CD8-positive, alpha-beta memory T cell (primary cell): ENCODE measurements around the gene PPP2R5C. TPM values are rescaled to one million over a fixed set of nuclear protein-coding genes. Genes with fewer than 3 reads are reported as not detected.

ENCODE experiments used
- CTCF ChIA-PET: fragments of 350-600 bp; sonication (Branson Sonifier 250); formaldehyde crosslinking; loops from one replicate; lab custom pipeline; 2021; ENCODE audit warnings: antibody characterized with exemption; lab: Charles Lee
- POLR2A ChIA-PET: fragments of 350-600 bp; sonication (Branson Sonifier 250); formaldehyde crosslinking; loops from one replicate; lab custom pipeline; 2021; ENCODE audit warnings: antibody characterized with exemption; lab: Charles Lee
- DNase-seq, 5 donors: peaks; one replicate each; pipeline versions ENCODE4 v3.0.0 to v3.0.0-alpha.2; 2020 to 2022; ENCODE audit warnings: mixed read lengths in 1 of 5
- H3K27ac ChIP-seq: one replicate; pipeline ENCODE4 v1.7.0; 2013; ENCODE audit warnings: low read depth, mild to moderate bottlenecking, low read length, moderate library complexity
- H3K27me3 ChIP-seq: 2 replicates; pipeline ENCODE4 v1.7.0; 2013; ENCODE audit warnings: low read length, mild to moderate bottlenecking; ENCODE audit not compliant: insufficient read depth, poor library complexity, severe bottlenecking
- H3K36me3 ChIP-seq: 2 replicates; pipeline ENCODE4 v1.7.0; 2013; ENCODE audit warnings: mild to moderate bottlenecking, low read length, moderate library complexity; ENCODE audit not compliant: insufficient read depth
- H3K4me1 ChIP-seq: 2 replicates; pipeline ENCODE4 v1.7.0; 2013; ENCODE audit warnings: mild to moderate bottlenecking, low read length, moderate library complexity; ENCODE audit not compliant: insufficient read depth
- H3K4me3 ChIP-seq: 2 replicates; pipeline ENCODE4 v1.7.0; 2013; ENCODE audit warnings: mild to moderate bottlenecking, low read length
- H3K9me3 ChIP-seq: 2 replicates; pipeline ENCODE4 v1.7.0; 2013; ENCODE audit warnings: mild to moderate bottlenecking, low read length
- H3K27ac Mint-ChIP-seq, 8 donors: one replicate each; pipeline ENCODE4 v1.8.0; 2020 to 2021; ENCODE audit warnings: mixed read lengths in 8 of 8, mild to moderate bottlenecking in 6 of 8, inconsistent platforms in 3 of 8, moderate library complexity in 3 of 8
- H3K27me3 Mint-ChIP-seq, 2 donors: one replicate each; pipeline ENCODE4 v1.8.0; 2020 to 2021; ENCODE audit warnings: mixed read lengths in 2 of 2, mild to moderate bottlenecking in 1 of 2, moderate library complexity in 1 of 2
- H3K36me3 Mint-ChIP-seq, 3 donors: one replicate each; pipeline ENCODE4 v1.8.0; 2020 to 2021; ENCODE audit warnings: mixed read lengths in 3 of 3, inconsistent platforms in 1 of 3, mild to moderate bottlenecking in 1 of 3
- H3K4me1 Mint-ChIP-seq, 3 donors: one replicate each; pipeline ENCODE4 v1.8.0; 2020 to 2021; ENCODE audit warnings: mixed read lengths in 3 of 3, inconsistent platforms in 1 of 3, mild to moderate bottlenecking in 1 of 3
- H3K4me3 Mint-ChIP-seq, 7 donors: one replicate each; pipeline ENCODE4 v1.8.0; 2020 to 2021; ENCODE audit warnings: mixed read lengths in 7 of 7, mild to moderate bottlenecking in 6 of 7, moderate library complexity in 4 of 7, inconsistent platforms in 2 of 7
- H3K9me3 Mint-ChIP-seq, 5 donors: one replicate each; pipeline ENCODE4 v1.8.0; 2020 to 2022; ENCODE audit warnings: mixed read lengths in 5 of 5, mild to moderate bottlenecking in 3 of 5, moderate library complexity in 2 of 5, inconsistent platforms in 1 of 5
- polyA plus RNA-seq: library from polyadenylated mRNA; unstranded; fragments of 300-500 nt; fragmentation: Illumina TruSeq; gene quantifications from one replicate; pipeline ENCODE4 v1.2.3, GENCODE V29; 2021
- total RNA-seq, 2 experiments: library from RNA; stranded (reverse); gene quantifications; one replicate each; pipeline ENCODE4 v1.2.3, GENCODE V29; 2021

The PPP2R5C gene
- total and polyA plus RNA-seq, 3 experiments from 2014 or later = 278 to 342 (median 307) TPM

- Mint-ChIP-seq H3K4me1 (peaks cover 50 to 71% (median 64%) of the 10 kb centered on the region in 3 donors), H3K4me3 (peak overlapping the region in 2 of 7 donors; percentile 8 to 19), H3K36me3 (no peaks in the 10 kb centered on the region), H3K27me3 (peaks cover 0 to 5% of the 10 kb centered on the region in 2 donors), H3K27ac (peak overlapping the region in 7 of 8 donors; percentile 24 to 96 (median 79)), H3K9me3 (peaks cover 0 to 3% (median 0%) of the 10 kb centered on the region in 5 donors)
- ChIA-PET CTCF (interaction anchor here (0.7 to 4.2 kb wide), 2 partner anchors 9 to 62 kb away, joined by 3 to 17 read pairs; no protein-coding TSS in a partner anchor), POLR2A (no interaction called here)
- Histone ChIP-seq H3K4me1 (peaks cover 71% of the 10 kb centered on the region), H3K27ac (peak overlapping the region; percentile 83), H3K9me3 (no peaks in the 10 kb centered on the region), H3K27me3 (no peaks in the 10 kb centered on the region), H3K36me3 (no peaks in the 10 kb centered on the region), H3K4me3 (no peak overlapping the region)
- DNase-seq = no peak
Measured at GRCh38 chr14:101716077-101716950, 45.2 kb upstream of the PPP2R5C start.

- Histone ChIP-seq H3K27me3 (no peaks in the 10 kb centered on the region), H3K4me1 (peaks cover 73% of the 10 kb centered on the region), H3K4me3 (no peak overlapping the region), H3K9me3 (no peaks in the 10 kb centered on the region), H3K36me3 (no peaks in the 10 kb centered on the region), H3K27ac (peak overlapping the region; percentile 11)
- peaks cover 0 to 5% of the 10 kb centered on the region in 2 donors for H3K27me3 Mint-ChIP-seq
- no peak for DNase-seq
- peaks cover 0 to 3% (median 0%) of the 10 kb centered on the region in 5 donors for H3K9me3 Mint-ChIP-seq
- no peaks in the 10 kb centered on the region for H3K36me3 Mint-ChIP-seq
- H3K27ac Mint-ChIP-seq = peak overlapping the region in 7 of 8 donors; percentile 44 to 95 (median 76)
- POLR2A ChIA-PET = no interaction called here
- H3K4me3 Mint-ChIP-seq = peak overlapping the region in 4 of 7 donors; percentile 31 to 63 (median 46)
- CTCF ChIA-PET = interaction anchor here (0.7 to 4.2 kb wide), 2 partner anchors 10 to 61 kb away, joined by 3 to 17 read pairs; no protein-coding TSS in a partner anchor
- peaks cover 55 to 76% (median 72%) of the 10 kb centered on the region in 3 donors for H3K4me1 Mint-ChIP-seq
Measured at GRCh38 chr14:101716956-101717662, 44.4 kb upstream of the PPP2R5C start.

DNA sequence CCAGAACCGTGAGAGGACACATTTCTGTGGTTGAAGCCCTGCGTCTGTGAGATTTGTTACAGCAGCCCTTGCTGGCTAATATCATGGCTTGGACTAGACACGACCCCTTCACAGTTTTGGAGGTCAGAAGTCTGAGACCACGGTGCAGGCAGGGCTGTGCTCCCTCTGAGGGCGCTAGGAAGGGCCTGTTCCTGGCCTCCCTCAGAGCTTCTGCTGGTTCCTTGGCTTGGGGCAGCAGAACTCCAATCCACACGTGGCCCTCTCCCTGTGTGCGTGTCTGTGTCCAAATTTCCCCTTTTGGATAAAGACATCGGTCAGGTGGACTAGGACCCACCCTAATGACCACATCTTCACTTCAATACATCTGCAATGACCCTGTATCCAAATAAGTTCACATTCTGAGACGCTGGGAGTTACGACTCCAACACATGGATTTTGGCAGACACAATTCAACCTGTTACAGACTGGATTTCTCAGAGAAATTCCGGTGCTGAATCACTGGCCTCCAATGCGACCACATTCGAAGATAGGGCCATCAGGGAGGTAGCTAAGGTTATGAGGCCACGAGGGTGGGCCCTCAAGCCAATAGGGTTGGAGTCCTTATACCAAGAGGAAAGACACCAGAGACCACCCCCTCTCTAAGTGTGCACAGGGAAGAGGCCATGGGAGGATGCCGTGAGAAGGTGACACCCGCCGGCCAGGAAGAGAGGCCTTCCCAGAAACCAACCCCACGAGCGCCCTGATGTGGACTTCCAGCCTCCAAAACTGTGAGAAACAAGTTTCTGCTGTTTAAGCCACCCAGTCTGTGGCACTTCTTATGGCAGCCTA, 43.6 kb upstream of the PPP2R5C start:
- Histone ChIP-seq H3K27me3 (no peaks in the 10 kb centered on the region), H3K27ac (peak overlapping the region; percentile 29), H3K4me1 (peaks cover 80% of the 10 kb centered on the region), H3K4me3 (no peak overlapping the region), H3K36me3 (no peaks in the 10 kb centered on the region), H3K9me3 (no peaks in the 10 kb centered on the region)
- Mint-ChIP-seq H3K27me3 (peaks cover 0 to 5% of the 10 kb centered on the region in 2 donors), H3K27ac (peak overlapping the region in 7 of 8 donors; percentile 18 to 95 (median 76)), H3K4me3 (peak overlapping the region in 2 of 7 donors; percentile 40 to 63), H3K9me3 (peaks cover 0 to 3% (median 0%) of the 10 kb centered on the region in 5 donors), H3K4me1 (peaks cover 62 to 84% (median 79%) of the 10 kb centered on the region in 3 donors), H3K36me3 (no peaks in the 10 kb centered on the region)
- ChIA-PET CTCF (interaction anchor here (4.2 kb wide), 1 partner anchor 11 kb away, joined by 17 read pairs; no protein-coding TSS in a partner anchor), POLR2A (interaction anchor here (1.5 kb wide), 1 partner anchor 43 kb away, joined by 3 read pairs; no protein-coding TSS in a partner anchor)
- DNase-seq = no peak

DNA sequence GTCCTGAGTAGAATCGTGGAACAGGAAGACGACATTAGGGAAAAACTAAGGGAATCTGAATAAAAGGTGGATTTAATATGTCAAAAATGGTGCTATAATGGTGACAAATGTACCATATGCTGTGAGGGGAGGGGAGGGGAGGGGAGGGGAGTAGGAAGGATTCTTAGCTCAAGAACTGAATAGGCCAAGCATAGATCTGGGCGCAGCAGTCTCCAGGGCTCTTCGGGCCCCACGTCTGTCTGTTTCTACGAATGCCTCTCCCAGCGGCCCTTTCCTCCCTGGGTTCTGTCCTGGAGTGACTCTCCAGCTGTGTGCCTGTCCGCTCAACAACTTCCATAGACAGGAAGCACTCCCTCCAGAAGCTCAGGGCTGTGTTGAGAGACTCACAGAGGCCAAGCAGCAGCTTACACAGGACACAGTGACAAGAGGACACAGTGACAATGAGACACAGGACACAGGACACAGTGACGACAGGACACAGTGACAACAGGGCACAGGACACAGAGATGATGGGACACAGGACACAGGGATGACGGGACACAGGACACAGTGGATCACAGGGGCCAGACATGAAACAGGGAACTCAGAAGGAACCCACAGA, 42.4 kb upstream of the PPP2R5C start:
- H3K4me3 Mint-ChIP-seq = peak overlapping the region in 1 of 7 donors; percentile 32
- ChIA-PET POLR2A (interaction anchor here (1.5 kb wide), 1 partner anchor 41 kb away, joined by 3 read pairs; no protein-coding TSS in a partner anchor), CTCF (interaction anchor here (4.2 kb wide), 1 partner anchor 12 kb away, joined by 17 read pairs; no protein-coding TSS in a partner anchor)
- no peaks in the 10 kb centered on the region for H3K36me3 Mint-ChIP-seq
- H3K27ac Mint-ChIP-seq = peak overlapping the region; percentile 27 to 94 (median 86)
- peaks cover 60 to 83% (median 78%) of the 10 kb centered on the region in 3 donors for H3K4me1 Mint-ChIP-seq
- H3K4me1 ChIP-seq = peaks cover 78% of the 10 kb centered on the region
- H3K27ac ChIP-seq = no peak overlapping the region
- no peaks in the 10 kb centered on the region for H3K27me3 ChIP-seq
- H3K9me3 ChIP-seq = no peaks in the 10 kb centered on the region
- H3K9me3 Mint-ChIP-seq = peaks cover 0 to 2% (median 0%) of the 10 kb centered on the region in 5 donors
- no peak for DNase-seq
- no peak overlapping the region for H3K4me3 ChIP-seq
- H3K36me3 ChIP-seq = no peaks in the 10 kb centered on the region
- peaks cover 0 to 5% of the 10 kb centered on the region in 2 donors for H3K27me3 Mint-ChIP-seq

DNA sequence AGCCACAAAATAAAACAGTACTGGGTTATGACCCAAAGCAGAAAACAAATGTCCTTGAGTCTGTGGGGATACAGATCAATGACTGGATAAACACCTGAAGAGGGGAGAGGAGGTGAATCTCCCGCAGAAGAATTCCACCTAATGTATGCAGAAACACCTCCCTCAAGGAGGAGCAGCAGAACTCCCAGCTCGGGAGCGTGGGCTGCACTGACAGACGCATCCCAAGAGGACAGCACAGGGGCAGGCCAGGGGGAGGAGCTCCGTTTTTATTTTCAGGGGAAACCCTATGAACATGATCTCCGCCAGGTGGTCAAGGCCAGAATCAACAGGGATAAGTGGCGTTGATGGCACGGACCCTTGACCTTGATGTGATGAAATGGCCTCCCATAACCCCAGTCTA, 41.8 kb upstream of the PPP2R5C start:
- peak overlapping the region in 1 of 7 donors; percentile 11 for H3K4me3 Mint-ChIP-seq
- peaks cover 0 to 2% (median 0%) of the 10 kb centered on the region in 5 donors for H3K9me3 Mint-ChIP-seq
- peaks cover 0 to 5% of the 10 kb centered on the region in 2 donors for H3K27me3 Mint-ChIP-seq
- ChIA-PET POLR2A (no interaction called here), CTCF (interaction anchor here (4.2 kb wide), 1 partner anchor 13 kb away, joined by 17 read pairs; no protein-coding TSS in a partner anchor)
- no peak overlapping the region for H3K4me3 ChIP-seq
- no peak overlapping the region for H3K27ac ChIP-seq
- peaks cover 57 to 78% (median 73%) of the 10 kb centered on the region in 3 donors for H3K4me1 Mint-ChIP-seq
- no peaks in the 10 kb centered on the region for H3K36me3 Mint-ChIP-seq
- H3K36me3 ChIP-seq = no peaks in the 10 kb centered on the region
- no peaks in the 10 kb centered on the region for H3K27me3 ChIP-seq
- peak overlapping the region; percentile 27 to 94 (median 86) for H3K27ac Mint-ChIP-seq
- peaks cover 73% of the 10 kb centered on the region for H3K4me1 ChIP-seq
- H3K9me3 ChIP-seq = no peaks in the 10 kb centered on the region
- no peak for DNase-seq

DNA sequence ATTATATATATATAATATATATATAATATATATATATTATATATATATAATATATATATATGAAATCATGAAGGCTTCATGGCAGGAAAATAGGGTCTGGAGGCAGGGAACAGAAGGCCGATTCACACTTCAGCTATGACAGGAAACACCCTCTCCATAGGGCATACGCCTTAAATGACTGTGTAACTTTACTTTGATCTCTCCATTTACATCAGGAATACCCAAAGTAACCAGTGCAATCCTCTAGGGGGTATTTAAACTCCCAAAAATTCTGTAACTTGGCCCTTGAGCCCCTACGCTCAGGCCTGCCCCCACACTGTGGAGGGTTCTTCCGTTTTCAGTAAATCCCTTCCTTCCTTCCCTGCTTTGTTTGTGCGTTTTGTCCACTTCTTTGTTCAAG, 40.4 kb upstream of the PPP2R5C start:
- H3K4me1 ChIP-seq = peaks cover 61% of the 10 kb centered on the region
- CTCF ChIA-PET = interaction anchor here (0.5 to 2.9 kb wide), 8 partner anchors 10 to 892 kb away, joined by 3 to 29 read pairs (median 4); partner anchors contain the start of gene PPP2R5C
- peak overlapping the region; percentile 38 for H3K4me3 ChIP-seq

More for the DNA sequence above, 40.4 kb upstream of the PPP2R5C start:
- no peak for DNase-seq
- peak overlapping the region in 4 of 7 donors; percentile 36 to 77 (median 68) for H3K4me3 Mint-ChIP-seq
- H3K27me3 Mint-ChIP-seq = peaks cover 0 to 2% of the 10 kb centered on the region in 2 donors
- Histone ChIP-seq H3K27ac (peak overlapping the region; percentile 40), H3K27me3 (no peaks in the 10 kb centered on the region), H3K36me3 (no peaks in the 10 kb centered on the region), H3K9me3 (no peaks in the 10 kb centered on the region)
- POLR2A ChIA-PET = interaction anchor here (1.0 to 2.7 kb wide), 7 partner anchors 10 to 103 kb away, joined by 4 to 24 read pairs (median 14); no protein-coding TSS in a partner anchor
- no peaks in the 10 kb centered on the region for H3K36me3 Mint-ChIP-seq
- peak overlapping the region; percentile 34 to 99 (median 97) for H3K27ac Mint-ChIP-seq
- peaks cover 52 to 79% (median 75%) of the 10 kb centered on the region in 3 donors for H3K4me1 Mint-ChIP-seq
- no peaks in the 10 kb centered on the region for H3K9me3 Mint-ChIP-seq
